ENCODE data around the gene OR8I2. TPM values are rescaled to one million over a fixed set of nuclear protein-coding genes. Genes with fewer than 3 reads are reported as not detected.
"Not testable (repeated sequence)": the region's sequence is repeated elsewhere in the genome, so short reads cannot be mapped to it uniquely, and the experiment has no call there.

OR8I2 gene
- not detected for polyA plus RNA-seq (2012; ENCODE audit: low read depth, missing spikeins)

GRCh38 chr11:56093008-56093407 is at the start of gene OR8I2:
Gene OR8I2, plus strand, starts transcription at chr11:56093308. Its CDS starts 0 bp downstream, at chr11:56093308.
- FAIRE-seq (no peak), DNase-seq (ENCODE audit: insufficient read length, low spot score) (no peak)
- TF ChIP-seq TAF1 (IDR thresholded peaks at IDR 0.05; ENCODE audit: low read depth, low read length) (no peak), POLR2AphosphoS5 (IDR thresholded peaks at IDR 0.05; ENCODE audit: low read depth, low read length) (no peak), POLR2A (IDR thresholded peaks at IDR 0.05; ENCODE audit: low read depth, low read length) (no peak), POU2F2 (IDR thresholded peaks at IDR 0.05; ENCODE audit: low read depth, low read length) (no peak), PAX5 (IDR thresholded peaks at IDR 0.05; ENCODE audit: insufficient read depth, low read length, severe bottlenecking) (no peak), SPI1 (IDR thresholded peaks at IDR 0.05; ENCODE audit: low read depth, low read length) (no peak)

- no peak for DNase-seq (ENCODE audit: insufficient read length, low spot score)
- FAIRE-seq, result no peak
- TF ChIP-seq TAF1 (IDR thresholded peaks at IDR 0.05; ENCODE audit: low read depth, low read length) (no peak), SPI1 (IDR thresholded peaks at IDR 0.05; ENCODE audit: low read depth, low read length) (no peak), POLR2AphosphoS5 (IDR thresholded peaks at IDR 0.05; ENCODE audit: low read depth, low read length) (no peak), PAX5 (IDR thresholded peaks at IDR 0.05; ENCODE audit: insufficient read depth, low read length, severe bottlenecking) (no peak), POLR2A (IDR thresholded peaks at IDR 0.05; ENCODE audit: low read depth, low read length) (no peak), POU2F2 (IDR thresholded peaks at IDR 0.05; ENCODE audit: low read depth, low read length) (no peak)
Measured at GRCh38 chr11:56045538-56045937, 47.6 kb upstream of the OR8I2 start.

- FAIRE-seq (no peak), DNase-seq (ENCODE audit: insufficient read length, low spot score) (no peak)
- TF ChIP-seq TAF1 (IDR thresholded peaks at IDR 0.05; ENCODE audit: low read depth, low read length) (no peak), PAX5 (IDR thresholded peaks at IDR 0.05; ENCODE audit: insufficient read depth, low read length, severe bottlenecking) (no peak), POU2F2 (IDR thresholded peaks at IDR 0.05; ENCODE audit: low read depth, low read length) (no peak), SPI1 (IDR thresholded peaks at IDR 0.05; ENCODE audit: low read depth, low read length) (no peak), POLR2A (IDR thresholded peaks at IDR 0.05; ENCODE audit: low read depth, low read length) (no peak), POLR2AphosphoS5 (IDR thresholded peaks at IDR 0.05; ENCODE audit: low read depth, low read length) (no peak)
Measured at GRCh38 chr11:56048480-56048879, 44.6 kb upstream of the OR8I2 start.

- FAIRE-seq, result no peak
- DNase-seq (ENCODE audit: insufficient read length, low spot score), result no peak
- TF ChIP-seq POU2F2 (IDR thresholded peaks at IDR 0.05; ENCODE audit: low read depth, low read length) (no peak), SPI1 (IDR thresholded peaks at IDR 0.05; ENCODE audit: low read depth, low read length) (no peak), POLR2AphosphoS5 (IDR thresholded peaks at IDR 0.05; ENCODE audit: low read depth, low read length) (no peak), TAF1 (IDR thresholded peaks at IDR 0.05; ENCODE audit: low read depth, low read length) (no peak), PAX5 (IDR thresholded peaks at IDR 0.05; ENCODE audit: insufficient read depth, low read length, severe bottlenecking) (no peak), POLR2A (IDR thresholded peaks at IDR 0.05; ENCODE audit: low read depth, low read length) (no peak)
Measured at GRCh38 chr11:56049487-56049886, 43.6 kb upstream of the OR8I2 start.

GRCh38 chr11:56056366-56056765 is 36.7 kb upstream of the OR8I2 start:
- DNase-seq (ENCODE audit: insufficient read length, low spot score); FAIRE-seq: not testable (repeated sequence)

- FAIRE-seq; DNase-seq (ENCODE audit: insufficient read length, low spot score): not testable (repeated sequence)
Measured at GRCh38 chr11:56057661-56058237, 35.4 kb upstream of the OR8I2 start.

- FAIRE-seq; DNase-seq (ENCODE audit: insufficient read length, low spot score): not testable (repeated sequence)
Measured at GRCh38 chr11:56058260-56058780, 34.8 kb upstream of the OR8I2 start.

GRCh38 chr11:56066980-56067379 is 26.1 kb upstream of the OR8I2 start:
- no peak for TF ChIP-seq POLR2AphosphoS5 (IDR thresholded peaks at IDR 0.05; ENCODE audit: low read depth, low read length)
- no peak for TF ChIP-seq POLR2A (IDR thresholded peaks at IDR 0.05; ENCODE audit: low read depth, low read length)
- TF ChIP-seq TAF1 (IDR thresholded peaks at IDR 0.05; ENCODE audit: low read depth, low read length), result no peak
- no peak for TF ChIP-seq POU2F2 (IDR thresholded peaks at IDR 0.05; ENCODE audit: low read depth, low read length)
- no peak for TF ChIP-seq SPI1 (IDR thresholded peaks at IDR 0.05; ENCODE audit: low read depth, low read length)
- no peak for TF ChIP-seq PAX5 (IDR thresholded peaks at IDR 0.05; ENCODE audit: insufficient read depth, low read length, severe bottlenecking)
- no peak for DNase-seq (ENCODE audit: insufficient read length, low spot score)
- FAIRE-seq, result no peak

GRCh38 chr11:56089697-56090096 is 3.4 kb upstream of the OR8I2 start:
- no peak for DNase-seq (ENCODE audit: insufficient read length, low spot score)
- no peak for FAIRE-seq
- TF ChIP-seq POLR2AphosphoS5 (IDR thresholded peaks at IDR 0.05; ENCODE audit: low read depth, low read length) (no peak), SPI1 (IDR thresholded peaks at IDR 0.05; ENCODE audit: low read depth, low read length) (no peak), POLR2A (IDR thresholded peaks at IDR 0.05; ENCODE audit: low read depth, low read length) (no peak), POU2F2 (IDR thresholded peaks at IDR 0.05; ENCODE audit: low read depth, low read length) (no peak)

- FAIRE-seq (no peak), DNase-seq (ENCODE audit: insufficient read length, low spot score) (no peak)
- TF ChIP-seq POLR2AphosphoS5 (IDR thresholded peaks at IDR 0.05; ENCODE audit: low read depth, low read length) (no peak), PAX5 (IDR thresholded peaks at IDR 0.05; ENCODE audit: insufficient read depth, low read length, severe bottlenecking) (no peak), POLR2A (IDR thresholded peaks at IDR 0.05; ENCODE audit: low read depth, low read length) (no peak), POU2F2 (IDR thresholded peaks at IDR 0.05; ENCODE audit: low read depth, low read length) (no peak), SPI1 (IDR thresholded peaks at IDR 0.05; ENCODE audit: low read depth, low read length) (no peak)
Measured at GRCh38 chr11:56103210-56103737, 10.2 kb downstream of the OR8I2 start, which contains the start of gene OR8H2. Gene OR8H2, plus strand, starts transcription at chr11:56103687. Its CDS starts 1,356 bp downstream, at chr11:56105043.
